ENCODE results near the gene SUCLG1. TPM values are rescaled to one million over a fixed set of nuclear protein-coding genes. Genes with fewer than 3 reads are reported as not detected.

The SUCLG1 gene
- total RNA-seq, 2 donors from 2014 or later, result 33.6 to 41.9 TPM

DNA sequence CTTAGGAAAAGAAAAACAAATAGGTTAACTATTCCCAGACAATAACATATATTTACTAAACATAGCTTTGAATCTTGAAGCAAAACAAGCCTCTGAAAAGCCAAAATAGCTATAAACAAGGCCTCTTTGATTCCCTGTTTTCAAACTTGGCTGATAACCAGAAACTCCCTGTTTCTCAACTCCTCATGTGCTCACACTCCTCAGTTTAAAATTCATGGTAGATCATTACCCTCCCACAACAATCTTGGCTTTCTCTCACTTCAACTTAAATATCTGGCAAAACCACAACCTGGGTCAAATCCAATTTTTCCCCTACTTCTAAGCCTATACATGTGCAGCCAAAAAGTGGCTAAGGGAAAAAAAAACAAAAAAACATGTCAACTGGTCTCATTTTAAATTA, 15.6 kb downstream of the SUCLG1 start:
- H3K4me3 ChIP-seq (ENCODE audit: low read length), result no peak overlapping the region
- Mint-ChIP-seq H3K9me3 (peaks cover 27% of the 10 kb centered on the region), H3K36me3 (ENCODE audit: low read depth) (peaks cover 86% of the 10 kb centered on the region), H3K4me1 (peaks cover 8% of the 10 kb centered on the region), H3K27me3 (ENCODE audit: insufficient read depth) (no peaks in the 10 kb centered on the region), H3K4me3 (no peak overlapping the region), H3K27ac (no peak overlapping the region)
- H3K27ac ChIP-seq (ENCODE audit: low read depth, low read length), result no peak overlapping the region
- peaks cover 63% of the 10 kb centered on the region for H3K36me3 ChIP-seq (ENCODE audit: control insufficient read depth, insufficient read depth, low read length)
- H3K27me3 ChIP-seq (ENCODE audit: control insufficient read depth, insufficient read depth, low read length, poor library complexity, severe bottlenecking), result no peaks in the 10 kb centered on the region
- DNase-seq, result no peak
- no peak overlapping the region for H3K9ac ChIP-seq (ENCODE audit: extremely low read depth, low read length, poor library complexity, severe bottlenecking)
- peaks cover 11% of the 10 kb centered on the region for H3K9me3 ChIP-seq (ENCODE audit: control insufficient read depth, low read length)
- no peaks in the 10 kb centered on the region for H3K4me1 ChIP-seq (ENCODE audit: control insufficient read depth, insufficient read depth, low read length)
- TF ChIP-seq, protein P1, sequence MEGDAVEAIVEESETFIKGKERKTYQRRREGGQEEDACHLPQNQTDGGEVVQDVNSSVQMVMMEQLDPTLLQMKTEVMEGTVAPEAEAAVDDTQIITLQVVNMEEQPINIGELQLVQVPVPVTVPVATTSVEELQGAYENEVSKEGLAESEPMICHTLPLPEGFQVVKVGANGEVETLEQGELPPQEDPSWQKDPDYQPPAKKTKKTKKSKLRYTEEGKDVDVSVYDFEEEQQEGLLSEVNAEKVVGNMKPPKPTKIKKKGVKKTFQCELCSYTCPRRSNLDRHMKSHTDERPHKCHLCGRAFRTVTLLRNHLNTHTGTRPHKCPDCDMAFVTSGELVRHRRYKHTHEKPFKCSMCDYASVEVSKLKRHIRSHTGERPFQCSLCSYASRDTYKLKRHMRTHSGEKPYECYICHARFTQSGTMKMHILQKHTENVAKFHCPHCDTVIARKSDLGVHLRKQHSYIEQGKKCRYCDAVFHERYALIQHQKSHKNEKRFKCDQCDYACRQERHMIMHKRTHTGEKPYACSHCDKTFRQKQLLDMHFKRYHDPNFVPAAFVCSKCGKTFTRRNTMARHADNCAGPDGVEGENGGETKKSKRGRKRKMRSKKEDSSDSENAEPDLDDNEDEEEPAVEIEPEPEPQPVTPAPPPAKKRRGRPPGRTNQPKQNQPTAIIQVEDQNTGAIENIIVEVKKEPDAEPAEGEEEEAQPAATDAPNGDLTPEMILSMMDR (conservative IDR thresholded peaks at IDR 0.05), result no peak

DNA sequence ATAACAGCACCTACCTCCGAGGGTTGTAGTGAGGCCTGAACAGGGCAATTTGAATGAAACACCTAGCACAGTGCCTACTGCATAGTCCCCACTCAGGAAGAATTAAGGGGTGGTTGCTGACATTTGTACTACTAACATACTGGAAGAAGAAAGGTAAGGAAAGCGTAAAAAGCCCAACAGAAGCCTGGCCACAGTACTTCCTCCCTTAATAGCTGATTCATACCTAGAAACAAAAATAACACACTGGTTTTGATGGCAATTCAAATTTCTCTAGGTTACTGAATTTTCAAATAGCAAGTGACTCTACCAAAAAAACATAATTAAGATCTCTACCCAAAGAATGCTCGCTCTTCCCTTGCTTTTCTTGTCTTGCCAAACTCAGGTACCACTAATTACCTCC, 16.2 kb downstream of the SUCLG1 start:
- 85 to 100% methylated on average over 2 to 3 of the region's 3 CpGs for WGBS, 2 experiments (ENCODE audit: insufficient coverage in 1 of 2, insufficient read length in 1 of 2)
- peaks cover 88% of the 10 kb centered on the region for H3K36me3 Mint-ChIP-seq (ENCODE audit: low read depth)
- peaks cover 8% of the 10 kb centered on the region for H3K4me1 Mint-ChIP-seq
- H3K4me3 Mint-ChIP-seq, result no peak overlapping the region
- H3K4me1 ChIP-seq (ENCODE audit: control insufficient read depth, insufficient read depth, low read length), result no peaks in the 10 kb centered on the region
- no peak overlapping the region for H3K4me3 ChIP-seq (ENCODE audit: low read length)
- TF ChIP-seq, protein P1 (conservative IDR thresholded peaks at IDR 0.05), result no peak
- no peak overlapping the region for H3K27ac Mint-ChIP-seq
- peaks cover 11% of the 10 kb centered on the region for H3K9me3 ChIP-seq (ENCODE audit: control insufficient read depth, low read length)
- no peaks in the 10 kb centered on the region for H3K27me3 ChIP-seq (ENCODE audit: control insufficient read depth, insufficient read depth, low read length, poor library complexity, severe bottlenecking)
- peaks cover 26% of the 10 kb centered on the region for H3K9me3 Mint-ChIP-seq
- DNase-seq, result no peak
- no peaks in the 10 kb centered on the region for H3K27me3 Mint-ChIP-seq (ENCODE audit: insufficient read depth)
- H3K36me3 ChIP-seq (ENCODE audit: control insufficient read depth, insufficient read depth, low read length), result peaks cover 64% of the 10 kb centered on the region
- no peak overlapping the region for H3K27ac ChIP-seq (ENCODE audit: low read depth, low read length)
- H3K9ac ChIP-seq (ENCODE audit: extremely low read depth, low read length, poor library complexity, severe bottlenecking), result no peak overlapping the region

DNA sequence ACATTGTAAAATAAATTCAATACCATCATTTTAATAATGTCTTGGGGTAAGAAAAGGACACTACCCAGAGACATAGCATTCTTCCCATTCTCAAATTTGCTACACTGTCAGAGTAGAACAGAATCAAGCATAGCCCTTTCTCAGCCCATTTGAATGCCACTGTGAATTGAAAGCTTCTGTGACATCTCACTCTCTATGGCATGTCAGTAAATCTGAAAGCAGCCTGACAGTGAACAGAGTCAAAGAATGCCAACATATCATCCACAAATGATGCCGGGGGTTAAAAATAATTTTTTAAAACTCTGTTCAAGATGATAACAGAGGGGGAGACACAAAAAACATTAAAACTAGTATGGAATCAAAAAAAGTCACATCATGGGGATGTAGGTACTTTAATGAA, 17.6 kb downstream of the SUCLG1 start:
- WGBS, 2 experiments (ENCODE audit: insufficient coverage in 1 of 2, insufficient read length in 1 of 2), result 85% methylated on average over 1 of the region's 1 CpG; no CpG with 5 or more reads in 1 of the 2 experiments
- H3K36me3 ChIP-seq (ENCODE audit: control insufficient read depth, insufficient read depth, low read length), result peaks cover 65% of the 10 kb centered on the region
- Mint-ChIP-seq H3K27me3 (ENCODE audit: insufficient read depth) (no peaks in the 10 kb centered on the region), H3K4me1 (peaks cover 3% of the 10 kb centered on the region), H3K36me3 (ENCODE audit: low read depth) (peaks cover 86% of the 10 kb centered on the region), H3K27ac (no peak overlapping the region), H3K4me3 (no peak overlapping the region), H3K9me3 (peaks cover 25% of the 10 kb centered on the region)
- no peak overlapping the region for H3K4me3 ChIP-seq (ENCODE audit: low read length)
- TF ChIP-seq, protein P1 (conservative IDR thresholded peaks at IDR 0.05), result no peak
- no peak overlapping the region for H3K9ac ChIP-seq (ENCODE audit: extremely low read depth, low read length, poor library complexity, severe bottlenecking)
- no peaks in the 10 kb centered on the region for H3K27me3 ChIP-seq (ENCODE audit: control insufficient read depth, insufficient read depth, low read length, poor library complexity, severe bottlenecking)
- H3K4me1 ChIP-seq (ENCODE audit: control insufficient read depth, insufficient read depth, low read length), result no peaks in the 10 kb centered on the region
- no peak overlapping the region for H3K27ac ChIP-seq (ENCODE audit: low read depth, low read length)
- peaks cover 11% of the 10 kb centered on the region for H3K9me3 ChIP-seq (ENCODE audit: control insufficient read depth, low read length)
- no peak for DNase-seq

Data from endodermal cell (in vitro differentiated cells).